DMS 273 treated with DMSO at 0.1 percent for 48 hours (cell line): Measurements from ENCODE around the gene CERS5.

Experiments used
- DNase-seq: peaks from one replicate; lab custom pipeline; 2025; lab: John Stamatoyannopoulos, UW

CERS5 gene

GRCh38 chr12:50167049-50167828, at the start of gene CERS5:
TSS of gene CERS5 (minus strand) at chr12:50167369. CDS start at chr12:50167297, 72 bp downstream.
- peak; percentile 91 for DNase-seq

- DNase-seq, result no peak
Observed at GRCh38 chr12:50215033-50215432, 47.9 kb upstream of the CERS5 start.

- DNase-seq, result no peak
Observed at GRCh38 chr12:50214018-50214417, 46.8 kb upstream of the CERS5 start.

GRCh38 chr12:50213439-50213838, 46.3 kb upstream of the CERS5 start:
- DNase-seq, result no peak

GRCh38 chr12:50212071-50212467, 44.9 kb upstream of the CERS5 start:
- DNase-seq, result no peak

- no peak for DNase-seq
Observed at GRCh38 chr12:50211392-50212070, 44.4 kb upstream of the CERS5 start.

GRCh38 chr12:50207424-50207823, 40.3 kb upstream of the CERS5 start:
- no peak for DNase-seq

- no peak for DNase-seq
Observed at GRCh38 chr12:50205648-50206047, 38.5 kb upstream of the CERS5 start.

- DNase-seq, result no peak
Observed at GRCh38 chr12:50203691-50204090, 36.5 kb upstream of the CERS5 start.

- no peak for DNase-seq
Observed at GRCh38 chr12:50201987-50202521, 34.9 kb upstream of the CERS5 start.

- DNase-seq, result peak; percentile 51
Observed at GRCh38 chr12:50200552-50201273, 33.5 kb upstream of the CERS5 start.

- no peak for DNase-seq
Observed at GRCh38 chr12:50198829-50199228, 31.7 kb upstream of the CERS5 start.

GRCh38 chr12:50197297-50197727, 30.1 kb upstream of the CERS5 start:
- no peak for DNase-seq

GRCh38 chr12:50196537-50196936, 29.4 kb upstream of the CERS5 start:
- DNase-seq, result no peak

- DNase-seq, result no peak
Observed at GRCh38 chr12:50195832-50196231, 28.7 kb upstream of the CERS5 start.

GRCh38 chr12:50192908-50193307, 25.7 kb upstream of the CERS5 start:
- no peak for DNase-seq

- no peak for DNase-seq
Observed at GRCh38 chr12:50192236-50192635, 25.1 kb upstream of the CERS5 start.

GRCh38 chr12:50190859-50191258, 23.7 kb upstream of the CERS5 start:
- DNase-seq, result no peak

GRCh38 chr12:50188875-50189575, 21.9 kb upstream of the CERS5 start:
- no peak for DNase-seq

- DNase-seq, result no peak
Observed at GRCh38 chr12:50188241-50188781, 21.1 kb upstream of the CERS5 start.

- no peak for DNase-seq
Observed at GRCh38 chr12:50187084-50187900, 20.1 kb upstream of the CERS5 start.
